ENCODE results near the gene CHTOP. TPM values are rescaled to one million over a fixed set of nuclear protein-coding genes. Genes with fewer than 3 reads are reported as not detected.

The CHTOP gene
- total and polyA plus RNA-seq, 2 experiments from 2014 or later, result 73.4 to 97.8 TPM

GRCh38 chr1:153679337-153680119 lies 45.7 kb downstream of the CHTOP start (continued):
- TF ChIP-seq STAT1 (IDR thresholded peaks at IDR 0.05; ENCODE audit: unreplicated experiment), result no peak

- ATAC-seq (peak; percentile 23), DNase-seq (ENCODE audit: low spot score) (peak; percentile 67)
- peak overlapping the region; percentile 84 for H3K4me3 Mint-ChIP-seq
- Histone ChIP-seq H3F3A (replicated peaks; ENCODE audit: low read depth) (peaks cover 7% of the 10 kb centered on the region), H3K9me2 (ENCODE audit: insufficient read depth) (no peaks in the 10 kb centered on the region), H3K27me3 (ENCODE audit: insufficient read depth) (peaks cover 35% of the 10 kb centered on the region), H3K79me2 (replicated peaks; ENCODE audit: insufficient read depth) (no peaks in the 10 kb centered on the region), H2AFZ (peak overlapping the region; percentile 98), H4K20me1 (replicated peaks; ENCODE audit: insufficient read depth) (no peaks in the 10 kb centered on the region), H3K4me2 (peak overlapping the region; percentile 99), H3K4me3 (peak overlapping the region; percentile 85), H3K4me1 (ENCODE audit: insufficient read depth) (peaks cover 6% of the 10 kb centered on the region), H3K27ac (ENCODE audit: low read depth) (no peak overlapping the region), H3K36me3 (ENCODE audit: insufficient read depth) (no peaks in the 10 kb centered on the region)
- H3K9me3 Mint-ChIP-seq, result no peaks in the 10 kb centered on the region; the same call in 1 of the 3 replicates
- H3K27me3 Mint-ChIP-seq (ENCODE audit: insufficient read depth, low read depth, poor library complexity), result peaks cover 24% of the 10 kb centered on the region
- no peak for TF ChIP-seq ZNF331 (CRISPR knock-in tag; IDR thresholded peaks at IDR 0.05; ENCODE audit: low read depth)
- no peak for TF ChIP-seq JUNB (IDR thresholded peaks at IDR 0.05; ENCODE audit: unreplicated experiment)
- peaks cover 24% of the 10 kb centered on the region for H3K4me1 Mint-ChIP-seq
- H3K36me3 Mint-ChIP-seq (ENCODE audit: low read depth), result peaks cover 29% of the 10 kb centered on the region
- no peak overlapping the region for H3K27ac Mint-ChIP-seq
Observed at GRCh38 chr1:153680120-153680403, 46.2 kb downstream of the CHTOP start.

GRCh38 chr1:153682730-153683129 lies 48.9 kb downstream of the CHTOP start:
- Mint-ChIP-seq H3K4me1 (peaks cover 24% of the 10 kb centered on the region), H3K9me3 (no peaks in the 10 kb centered on the region; the same call in 1 of the 3 replicates), H3K27me3 (ENCODE audit: insufficient read depth, low read depth, poor library complexity) (peaks cover 29% of the 10 kb centered on the region), H3K27ac (no peak overlapping the region), H3K4me3 (no peak overlapping the region), H3K36me3 (ENCODE audit: low read depth) (peaks cover 48% of the 10 kb centered on the region)
- no peaks in the 10 kb centered on the region for H3K79me2 ChIP-seq (replicated peaks; ENCODE audit: insufficient read depth)
- no peak overlapping the region for H2AFZ ChIP-seq
- H3K4me3 ChIP-seq, result no peak overlapping the region
- H3K36me3 ChIP-seq (ENCODE audit: insufficient read depth), result no peaks in the 10 kb centered on the region
- peaks cover 6% of the 10 kb centered on the region for H3K4me1 ChIP-seq (ENCODE audit: insufficient read depth)
- H3K27ac ChIP-seq (ENCODE audit: low read depth), result no peak overlapping the region
- H4K20me1 ChIP-seq (replicated peaks; ENCODE audit: insufficient read depth), result no peaks in the 10 kb centered on the region
- H3K4me2 ChIP-seq, result no peak overlapping the region
- H3F3A ChIP-seq (replicated peaks; ENCODE audit: low read depth), result peaks cover 7% of the 10 kb centered on the region
- ATAC-seq (no peak), DNase-seq (ENCODE audit: low spot score) (no peak)
- no peaks in the 10 kb centered on the region for H3K9me2 ChIP-seq (ENCODE audit: insufficient read depth)
- peaks cover 35% of the 10 kb centered on the region for H3K27me3 ChIP-seq (ENCODE audit: insufficient read depth)
- TF ChIP-seq STAT1 (IDR thresholded peaks at IDR 0.05; ENCODE audit: unreplicated experiment), result no peak
- no peak for TF ChIP-seq EZH2 (IDR thresholded peaks at IDR 0.05; ENCODE audit: low read depth, unreplicated experiment)
- TF ChIP-seq JUNB (IDR thresholded peaks at IDR 0.05; ENCODE audit: unreplicated experiment), result no peak
- TF ChIP-seq ZNF114 (CRISPR knock-in tag; IDR thresholded peaks at IDR 0.05), result no peak
- no peak for TF ChIP-seq REST (IDR thresholded peaks at IDR 0.05; ENCODE audit: unreplicated experiment)
- TF ChIP-seq NANOG (IDR thresholded peaks at IDR 0.05; ENCODE audit: borderline replicate concordance), result no peak
- no peak for TF ChIP-seq CTCF (conservative IDR thresholded peaks at IDR 0.05; ENCODE audit: low read depth in 2 of 2)
- no peak for TF ChIP-seq EZH2phosphoT487 (IDR thresholded peaks at IDR 0.05; ENCODE audit: unreplicated experiment)
- TF ChIP-seq CREB1 (CRISPR knock-in tag; IDR thresholded peaks at IDR 0.05; ENCODE audit: low read depth), result no peak
- no peak for TF ChIP-seq ZNF331 (CRISPR knock-in tag; IDR thresholded peaks at IDR 0.05; ENCODE audit: low read depth)
- no peak for TF ChIP-seq ETS1 (IDR thresholded peaks at IDR 0.05)
- TF ChIP-seq POLR2AphosphoS5 (IDR thresholded peaks at IDR 0.05; ENCODE audit: low read depth), result no peak
